GM18517 (cell line): ENCODE results near the gene OXLD1.
"Not testable (repeated sequence)": the region's sequence is repeated elsewhere in the genome, so short reads cannot be mapped to it uniquely, and the experiment has no call there.

Source experiments
- ATAC-seq: cut with Tn5 transposase; IDR thresholded peaks from one replicate; pipeline ENCODE4 v1.9.1; 2021; ENCODE audit warnings: mild to moderate bottlenecking, moderate library complexity; ENCODE audit not compliant: unreplicated experiment

OXLD1 gene

GRCh38 chr17:81621494-81622130, 44.8 kb downstream of the OXLD1 start:
- ATAC-seq: no peak

- not testable (repeated sequence) for ATAC-seq
Measured at GRCh38 chr17:81618307-81618706, 48.1 kb downstream of the OXLD1 start.

DNA sequence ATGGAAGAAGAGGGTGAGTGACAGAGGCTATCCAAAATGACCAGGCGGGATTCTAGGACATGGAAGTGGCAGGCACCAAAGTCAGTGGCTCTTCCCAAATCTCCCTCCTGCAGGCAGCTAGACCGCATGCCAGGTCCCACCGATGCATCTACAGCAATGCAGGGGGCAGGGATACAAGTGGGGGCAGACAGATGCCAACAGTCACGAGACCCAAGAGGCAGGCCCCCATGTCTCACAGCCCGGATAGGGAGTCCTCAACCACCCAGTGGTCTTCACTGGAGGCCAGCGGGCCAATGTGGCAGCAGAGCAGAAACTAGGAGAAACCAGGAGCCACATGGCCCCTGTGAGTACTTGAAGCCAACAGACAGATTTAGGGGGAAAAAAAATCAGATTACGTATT, 49.5 kb downstream of the OXLD1 start:
- ATAC-seq: no peak

GRCh38 chr17:81615401-81615930, 50.9 kb downstream of the OXLD1 start:
- no peak for ATAC-seq
